GM12878 (cell line): ENCODE measurements around the gene CATSPERD. TPM values are rescaled to one million over a fixed set of nuclear protein-coding genes. Genes with fewer than 3 reads are reported as not detected.

Experiments used
- BRCA1 ChIP-seq: IDR thresholded peaks from 2 replicates; pipeline ENCODE4 v1.6.1; 2011; ENCODE audit warnings: low read depth, low read length, improper control_type of control experiment
- CBFB ChIP-seq: IDR thresholded peaks from 2 replicates; pipeline ENCODE4 v1.6.1; 2016; ENCODE audit warnings: antibody characterized with exemption, low read depth
- MAX ChIP-seq: IDR thresholded peaks from 2 replicates; pipeline ENCODE4 v1.6.1; 2012; ENCODE audit warnings: low read depth, low read length, improper control_type of control experiment
- polyA plus RNA-seq, 11 experiments: library from polyadenylated mRNA; depleted of rRNA in 4 of 11; unstranded in 6 of 11; stranded (reverse) in 5 of 11; fragments of >200 nt; fragmentation: Nextera tagmentation in 4 of 11; fragmentation: Illumina TruSeq in 1 of 11; extraction: Ambion mirVana in 4 of 11; extraction: Trizol in 1 of 11; gene quantifications; 1 replicate in 1 of 11; 2 replicates in 10 of 11; pipeline versions ENCODE4 v1.2.1 to v1.2.3, GENCODE V29; 2011 to 2016; ENCODE audit warnings: inconsistent platforms in 2 of 11, missing spikeins in 2 of 11, low read depth in 1 of 11
- total RNA-seq, 4 experiments: library from RNA; depleted of rRNA in 3 of 4; stranded (reverse); fragments of >200 nt in 3 of 4; fragmentation: Illumina TruSeq in 1 of 4; extraction: Trizol in 1 of 4; gene quantifications; 2 replicates each; pipeline versions ENCODE4 v1.2.1 to v1.2.3, GENCODE V29; 2013 to 2021

Gene CATSPERD
- total and polyA plus RNA-seq, 10 of the 15 experiments (the other 5 are each of a cell fraction or from before 2014, with no cell fraction given): 0.02 to 0.38 (median 0.11) TPM; not detected in 5

GRCh38 chr19:5827891-5828660 is 107.6 kb downstream of the CATSPERD start (continued):
- 0 out of 2 replicates have a peak, but pooled peaks have one; percentile 14 for TF ChIP-seq MAX
- peak; percentile 94 for TF ChIP-seq CBFB
- peak; percentile 80 for TF ChIP-seq BRCA1
- TF ChIP-seq, all 136 proteins: peak for 27

Other genes starting within 250 kb of the CATSPERD start
Only the 7 nearest of the 16 such genes appear.
- 177 and 211 TPM in 2 replicates for gene MICOS13, start 40.1 kb upstream of the CATSPERD start, total RNA-seq (2014; rRNA removed)
- gene MICOS13, start 40.1 kb upstream of the CATSPERD start, total RNA-seq (2014; rRNA removed; fragmentation: Illumina TruSeq; extraction: Trizol): 34.9 and 41.2 TPM in 2 replicates
- 61.1 and 61.3 TPM in 2 replicates for gene MICOS13, start 40.1 kb upstream of the CATSPERD start, total RNA-seq (2021)
- 12.4 and 24.3 TPM in 2 replicates for gene MICOS13, start 40.1 kb upstream of the CATSPERD start, polyA plus RNA-seq (2011; rRNA removed)
- gene MICOS13, start 40.1 kb upstream of the CATSPERD start, polyA plus RNA-seq (2014; fragmentation: Illumina TruSeq; extraction: Trizol): 3.5 and 16.8 TPM in 2 replicates
- 10 to 100 TPM in 1 of 2 experiments, 1 to 10 TPM in 1; 9.4 to 38.1 TPM for gene MICOS13, start 40.1 kb upstream of the CATSPERD start, polyA plus RNA-seq (2014; fragmentation: Nextera tagmentation; extraction: Ambion mirVana)
- 119 and 171 TPM in 2 replicates for gene MICOS13, start 40.1 kb upstream of the CATSPERD start, polyA plus RNA-seq (2014; rRNA removed)
- 100 to 1,000 TPM; 113 to 118 TPM for gene MICOS13, start 40.1 kb upstream of the CATSPERD start, polyA plus RNA-seq (2016; fragmentation: Nextera tagmentation; extraction: Ambion mirVana)
- gene HSD11B1L, start 39.6 kb upstream of the CATSPERD start, total RNA-seq (2014; rRNA removed): 1.2 and 1.7 TPM in 2 replicates
- 0.49 and 0.55 TPM in 2 replicates for gene HSD11B1L, start 39.6 kb upstream of the CATSPERD start, total RNA-seq (2014; rRNA removed; fragmentation: Illumina TruSeq; extraction: Trizol)
- 1.1 and 1.5 TPM in 2 replicates for gene HSD11B1L, start 39.6 kb upstream of the CATSPERD start, total RNA-seq (2021)
- 0.84 TPM in 2 replicates for gene HSD11B1L, start 39.6 kb upstream of the CATSPERD start, polyA plus RNA-seq (2011; rRNA removed)
- gene HSD11B1L, start 39.6 kb upstream of the CATSPERD start, polyA plus RNA-seq (2014; fragmentation: Illumina TruSeq; extraction: Trizol): 0.29 TPM in 1 of 2 replicates, not detected in the other
- under 1 TPM in 1 of 2 experiments, not detected in 1; 0.35 TPM for gene HSD11B1L, start 39.6 kb upstream of the CATSPERD start, polyA plus RNA-seq (2014; fragmentation: Nextera tagmentation; extraction: Ambion mirVana)
- 1.0 and 1.6 TPM in 2 replicates for gene HSD11B1L, start 39.6 kb upstream of the CATSPERD start, polyA plus RNA-seq (2014; rRNA removed)
- gene HSD11B1L, start 39.6 kb upstream of the CATSPERD start, polyA plus RNA-seq (2016; fragmentation: Nextera tagmentation; extraction: Ambion mirVana): 1 to 10 TPM; 1.1 to 1.8 TPM
- 1,704 and 2,091 TPM in 2 replicates for gene RPL36, start 30.3 kb upstream of the CATSPERD start, total RNA-seq (2014; rRNA removed)
- 1,553 and 1,673 TPM in 2 replicates for gene RPL36, start 30.3 kb upstream of the CATSPERD start, total RNA-seq (2014; rRNA removed; fragmentation: Illumina TruSeq; extraction: Trizol)
- gene RPL36, start 30.3 kb upstream of the CATSPERD start, total RNA-seq (2021): 1,583 and 1,661 TPM in 2 replicates
- gene RPL36, start 30.3 kb upstream of the CATSPERD start, polyA plus RNA-seq (2011; rRNA removed): 499 and 1,144 TPM in 2 replicates
- 67.8 and 374 TPM in 2 replicates for gene RPL36, start 30.3 kb upstream of the CATSPERD start, polyA plus RNA-seq (2014; fragmentation: Illumina TruSeq; extraction: Trizol)
- gene RPL36, start 30.3 kb upstream of the CATSPERD start, polyA plus RNA-seq (2014; fragmentation: Nextera tagmentation; extraction: Ambion mirVana): 1,000 to 10,000 TPM; 4,698 to 4,942 TPM
- 2,015 and 2,575 TPM in 2 replicates for gene RPL36, start 30.3 kb upstream of the CATSPERD start, polyA plus RNA-seq (2014; rRNA removed)
- 1,000 to 10,000 TPM; 2,328 to 2,411 TPM for gene RPL36, start 30.3 kb upstream of the CATSPERD start, polyA plus RNA-seq (2016; fragmentation: Nextera tagmentation; extraction: Ambion mirVana)
- gene LONP1, start 491 bp upstream of the CATSPERD start, total RNA-seq (2014; rRNA removed): 85.0 and 92.7 TPM in 2 replicates
- 38.6 and 44.0 TPM in 2 replicates for gene LONP1, start 491 bp upstream of the CATSPERD start, total RNA-seq (2014; rRNA removed; fragmentation: Illumina TruSeq; extraction: Trizol)
- 136 and 137 TPM in 2 replicates for gene LONP1, start 491 bp upstream of the CATSPERD start, total RNA-seq (2021)
- gene LONP1, start 491 bp upstream of the CATSPERD start, polyA plus RNA-seq (2011; rRNA removed): 31.3 and 51.1 TPM in 2 replicates
- 8.2 and 35.5 TPM in 2 replicates for gene LONP1, start 491 bp upstream of the CATSPERD start, polyA plus RNA-seq (2014; fragmentation: Illumina TruSeq; extraction: Trizol)
- gene LONP1, start 491 bp upstream of the CATSPERD start, polyA plus RNA-seq (2014; fragmentation: Nextera tagmentation; extraction: Ambion mirVana): 1 to 10 TPM in 1 of 2 experiments, under 1 TPM in 1; 0.61 to 3.2 TPM
- gene LONP1, start 491 bp upstream of the CATSPERD start, polyA plus RNA-seq (2014; rRNA removed): 67.8 and 92.2 TPM in 2 replicates
- 100 to 1,000 TPM in 1 of 2 experiments, 10 to 100 TPM in 1; 86.5 to 100 TPM for gene LONP1, start 491 bp upstream of the CATSPERD start, polyA plus RNA-seq (2016; fragmentation: Nextera tagmentation; extraction: Ambion mirVana)
- 2.2 and 2.8 TPM in 2 replicates for gene PRR22, start 64.1 kb downstream of the CATSPERD start, total RNA-seq (2014; rRNA removed)
- gene PRR22, start 64.1 kb downstream of the CATSPERD start, total RNA-seq (2014; rRNA removed; fragmentation: Illumina TruSeq; extraction: Trizol): 0.31 and 0.32 TPM in 2 replicates
- 2.5 and 3.1 TPM in 2 replicates for gene PRR22, start 64.1 kb downstream of the CATSPERD start, total RNA-seq (2021)
- 0.37 and 0.81 TPM in 2 replicates for gene PRR22, start 64.1 kb downstream of the CATSPERD start, polyA plus RNA-seq (2011; rRNA removed)
- gene PRR22, start 64.1 kb downstream of the CATSPERD start, polyA plus RNA-seq (2014; fragmentation: Illumina TruSeq; extraction: Trizol): 0.34 TPM in 1 of 2 replicates, not detected in the other
- not detected for gene PRR22, start 64.1 kb downstream of the CATSPERD start, polyA plus RNA-seq (2014; fragmentation: Nextera tagmentation; extraction: Ambion mirVana)
- gene PRR22, start 64.1 kb downstream of the CATSPERD start, polyA plus RNA-seq (2014; rRNA removed): 4.4 and 5.4 TPM in 2 replicates
- 1 to 10 TPM; 1.2 to 1.4 TPM for gene PRR22, start 64.1 kb downstream of the CATSPERD start, polyA plus RNA-seq (2016; fragmentation: Nextera tagmentation; extraction: Ambion mirVana)
- gene DUS3L, start 70.5 kb downstream of the CATSPERD start, total RNA-seq (2014; rRNA removed): 31.4 and 34.1 TPM in 2 replicates
- gene DUS3L, start 70.5 kb downstream of the CATSPERD start, total RNA-seq (2014; rRNA removed; fragmentation: Illumina TruSeq; extraction: Trizol): 23.7 and 24.2 TPM in 2 replicates
- 36.9 and 47.6 TPM in 2 replicates for gene DUS3L, start 70.5 kb downstream of the CATSPERD start, total RNA-seq (2021)
- gene DUS3L, start 70.5 kb downstream of the CATSPERD start, polyA plus RNA-seq (2011; rRNA removed): 14.2 and 22.4 TPM in 2 replicates
- 9.8 and 28.0 TPM in 2 replicates for gene DUS3L, start 70.5 kb downstream of the CATSPERD start, polyA plus RNA-seq (2014; fragmentation: Illumina TruSeq; extraction: Trizol)
- 1 to 10 TPM in 1 of 2 experiments, under 1 TPM in 1; 0.64 to 1.5 TPM for gene DUS3L, start 70.5 kb downstream of the CATSPERD start, polyA plus RNA-seq (2014; fragmentation: Nextera tagmentation; extraction: Ambion mirVana)
- gene DUS3L, start 70.5 kb downstream of the CATSPERD start, polyA plus RNA-seq (2014; rRNA removed): 43.8 and 53.2 TPM in 2 replicates
- 10 to 100 TPM; 37.6 to 38.1 TPM for gene DUS3L, start 70.5 kb downstream of the CATSPERD start, polyA plus RNA-seq (2016; fragmentation: Nextera tagmentation; extraction: Ambion mirVana)
- not detected in 2 replicates for gene NRTN, start 84.4 kb downstream of the CATSPERD start, total RNA-seq (2014; rRNA removed)
- not detected in 2 replicates for gene NRTN, start 84.4 kb downstream of the CATSPERD start, total RNA-seq (2014; rRNA removed; fragmentation: Illumina TruSeq; extraction: Trizol)
- not detected in 2 replicates for gene NRTN, start 84.4 kb downstream of the CATSPERD start, total RNA-seq (2021)
- not detected in 2 replicates for gene NRTN, start 84.4 kb downstream of the CATSPERD start, polyA plus RNA-seq (2011; rRNA removed)
- not detected in 2 replicates for gene NRTN, start 84.4 kb downstream of the CATSPERD start, polyA plus RNA-seq (2014; fragmentation: Illumina TruSeq; extraction: Trizol)
- gene NRTN, start 84.4 kb downstream of the CATSPERD start, polyA plus RNA-seq (2014; fragmentation: Nextera tagmentation; extraction: Ambion mirVana): not detected
- gene NRTN, start 84.4 kb downstream of the CATSPERD start, polyA plus RNA-seq (2014; rRNA removed): 0.28 TPM in 1 of 2 replicates, not detected in the other
- not detected for gene NRTN, start 84.4 kb downstream of the CATSPERD start, polyA plus RNA-seq (2016; fragmentation: Nextera tagmentation; extraction: Ambion mirVana)